Lower leg skin (tissue), 3 donors: ENCODE measurements around the gene SLC1A7.

Source experiments
- CTCF ChIP-seq, 3 donors: fragments of 450-650 bp; IDR thresholded peaks; one replicate each; pipeline ENCODE4 v1.5.1; 2016; ENCODE audit warnings: antibody characterized with exemption in 3 of 3, mild to moderate bottlenecking in 3 of 3, moderate library complexity in 2 of 3
- POLR2A ChIP-seq, 2 donors: fragments of 450-650 bp; IDR thresholded peaks; one replicate each; pipeline ENCODE4 v1.6.1; 2016 to 2017; ENCODE audit warnings: antibody characterized with exemption in 2 of 2, mild to moderate bottlenecking in 1 of 2, moderate library complexity in 1 of 2

GRCh38 chr1:53111073-53111556, 31.3 kb downstream of the SLC1A7 start:
- no peak for TF ChIP-seq POLR2A (IDR thresholded peaks at IDR 0.05)
- TF ChIP-seq CTCF (IDR thresholded peaks at IDR 0.05), result no peak
